WTC11 (cell line): Measurements from ENCODE around the gene ADGRF5. TPM values are rescaled to one million over a fixed set of nuclear protein-coding genes. Genes with fewer than 3 reads are reported as not detected.

ENCODE experiments used
- ATAC-seq: fragments of 200-7000 bp; cut with Tn5 transposase; 2 replicates; pipeline ENCODE4 v1.10.0; 2021; ENCODE audit warnings: mild to moderate bottlenecking, moderate library complexity
- CTCF ChIA-PET: fragments of 300-600 bp; sonication (Branson Sonifier 250); formaldehyde crosslinking; loops from one replicate; lab custom pipeline; 2021; ENCODE audit warnings: antibody characterized with exemption; lab: Charles Lee
- POLR2A ChIA-PET: fragments of 350-600 bp; sonication (Branson Sonifier 250); formaldehyde crosslinking; loops from one replicate; lab custom pipeline; 2021; ENCODE audit warnings: antibody characterized with exemption; lab: Charles Lee
- DNase-seq: peaks from one replicate; pipeline ENCODE4 v3.0.0; 2021; ENCODE audit warnings: low spot score
- H3K27ac Mint-ChIP-seq: 2 replicates; pipeline ENCODE4 v1.8.0; 2021; ENCODE audit warnings: mixed read lengths
- H3K27me3 Mint-ChIP-seq: 2 replicates; pipeline ENCODE4 v1.8.0; 2021; ENCODE audit warnings: low read depth, mild to moderate bottlenecking, moderate library complexity, mixed read lengths
- H3K36me3 Mint-ChIP-seq: 2 replicates; pipeline ENCODE4 v1.8.0; 2021; ENCODE audit warnings: mixed read lengths
- H3K4me1 Mint-ChIP-seq: 2 replicates; pipeline ENCODE4 v1.8.0; 2022; ENCODE audit warnings: mixed read lengths
- H3K4me3 Mint-ChIP-seq: 2 replicates; pipeline ENCODE4 v1.8.0; 2021; ENCODE audit warnings: mild to moderate bottlenecking, moderate library complexity, mixed read lengths
- H3K9me3 Mint-ChIP-seq: 2 replicates; pipeline ENCODE4 v1.8.0; 2021; ENCODE audit warnings: mixed read lengths
- EMX1 ChIP-seq: fragments of 250-450 bp; sonication (Bioruptor Pico); IDR thresholded peaks from 2 replicates; pipeline ENCODE4 v1.8.0; 2021; ENCODE audit warnings: mild to moderate bottlenecking
- ETV6 ChIP-seq: sonication (generic); formaldehyde crosslinking; IDR thresholded peaks from 2 replicates; pipeline ENCODE4 v1.8.1; 2022; ENCODE audit warnings: mild to moderate bottlenecking, missing genetic modification reagents
- IRF2 ChIP-seq: sonication (generic); formaldehyde crosslinking; IDR thresholded peaks from 2 replicates; pipeline ENCODE4 v1.8.0; 2022; ENCODE audit warnings: low read depth, missing genetic modification reagents, borderline replicate concordance
- NFATC4 ChIP-seq: fragments of 250-450 bp; sonication (Bioruptor Pico); IDR thresholded peaks from 2 replicates; pipeline ENCODE4 v1.9.0; 2021; ENCODE audit warnings: mild to moderate bottlenecking
- NR1H2 ChIP-seq: sonication (generic); formaldehyde crosslinking; IDR thresholded peaks from 2 replicates; pipeline ENCODE4 v1.9.0; 2021; ENCODE audit warnings: mild to moderate bottlenecking, moderate library complexity, missing genetic modification reagents
- NR2C2 ChIP-seq: sonication (generic); formaldehyde crosslinking; IDR thresholded peaks from 2 replicates; pipeline ENCODE4 v1.8.0; 2022; ENCODE audit warnings: mild to moderate bottlenecking, missing genetic modification reagents
- SOX15 ChIP-seq: fragments of 250-450 bp; sonication (Bioruptor Pico); IDR thresholded peaks from 2 replicates; pipeline ENCODE4 v1.9.0; 2021; ENCODE audit warnings: mild to moderate bottlenecking
- SP1 ChIP-seq: sonication (generic); formaldehyde crosslinking; conservative IDR thresholded peaks from 2 replicates; pipeline ENCODE4 v1.8.1; 2022; ENCODE audit warnings: missing genetic modification reagents
- TCF7 ChIP-seq: sonication (generic); formaldehyde crosslinking; IDR thresholded peaks from 2 replicates; pipeline ENCODE4 v1.8.0; 2022; ENCODE audit warnings: mild to moderate bottlenecking, low read depth, missing genetic modification reagents, moderate library complexity
- TP53 ChIP-seq: sonication (generic); formaldehyde crosslinking; IDR thresholded peaks from 2 replicates; pipeline ENCODE4 v1.8.1; 2023; ENCODE audit warnings: mild to moderate bottlenecking, missing genetic modification reagents
- ZNF121 ChIP-seq: sonication (generic); formaldehyde crosslinking; IDR thresholded peaks from 2 replicates; pipeline ENCODE4 v1.8.0; 2023; ENCODE audit warnings: missing genetic modification reagents
- ZNF219 ChIP-seq: sonication (generic); formaldehyde crosslinking; IDR thresholded peaks from 2 replicates; pipeline ENCODE4 v1.8.0; 2023; ENCODE audit warnings: missing genetic modification reagents, mild to moderate bottlenecking, borderline replicate concordance
- ZNF263 ChIP-seq: sonication (generic); formaldehyde crosslinking; IDR thresholded peaks from 2 replicates; pipeline ENCODE4 v1.8.1; 2022; ENCODE audit warnings: low read depth, mild to moderate bottlenecking, moderate library complexity, missing genetic modification reagents
- ZNF423 ChIP-seq: fragments of 250-450 bp; sonication (Bioruptor Pico); IDR thresholded peaks from 2 replicates; pipeline ENCODE4 v2.1.2; 2022; ENCODE audit warnings: mild to moderate bottlenecking, moderate library complexity
- total RNA-seq: library from RNA; stranded (reverse); gene quantifications from 3 replicates; pipeline ENCODE4 v1.2.3, GENCODE V29; 2021
- TF ChIP-seq, protein P1 (sequence below): sonication (generic); formaldehyde crosslinking; IDR thresholded peaks from 2 replicates; pipeline ENCODE4 v1.8.1; 2022; ENCODE audit warnings: missing genetic modification reagents, borderline replicate concordance
- TF ChIP-seq, protein P2 (sequence below): fragments of 250-450 bp; sonication (Bioruptor Pico); IDR thresholded peaks from 2 replicates; pipeline ENCODE4 v1.9.0; 2021; ENCODE audit warnings: moderate library complexity, mild to moderate bottlenecking, inconsistent platforms, borderline replicate concordance
- TF ChIP-seq, protein P3 (sequence below): sonication (generic); formaldehyde crosslinking; conservative IDR thresholded peaks from 2 replicates; pipeline ENCODE4 v1.8.1; 2023; ENCODE audit warnings: mild to moderate bottlenecking, low read depth, missing genetic modification reagents, moderate library complexity
- TF ChIP-seq, protein P4 (sequence below): fragments of 250-450 bp; sonication (Bioruptor Pico); IDR thresholded peaks from 2 replicates; pipeline ENCODE4 v1.9.0; 2021; ENCODE audit warnings: mild to moderate bottlenecking
- TF ChIP-seq, protein P5 (sequence below): sonication (generic); formaldehyde crosslinking; IDR thresholded peaks from 2 replicates; pipeline ENCODE4 v1.8.0; 2022; ENCODE audit warnings: mild to moderate bottlenecking, missing genetic modification reagents
- TF ChIP-seq, protein P6 (sequence below): sonication (generic); formaldehyde crosslinking; IDR thresholded peaks from 2 replicates; pipeline ENCODE4 v1.8.1; 2023; ENCODE audit warnings: mild to moderate bottlenecking, missing genetic modification reagents
- TF ChIP-seq, protein P7 (sequence below): fragments of 200-600 bp; IDR thresholded peaks from 2 replicates; pipeline ENCODE4 v1.8.0; 2022; ENCODE audit warnings: antibody characterized with exemption
- TF ChIP-seq, protein P8 (sequence below): sonication (generic); formaldehyde crosslinking; IDR thresholded peaks from 2 replicates; pipeline ENCODE4 v1.8.1; 2023; ENCODE audit warnings: mild to moderate bottlenecking, missing genetic modification reagents

The ADGRF5 gene
- total RNA-seq, 1 experiment from 2014 or later, result 0.24 TPM

DNA sequence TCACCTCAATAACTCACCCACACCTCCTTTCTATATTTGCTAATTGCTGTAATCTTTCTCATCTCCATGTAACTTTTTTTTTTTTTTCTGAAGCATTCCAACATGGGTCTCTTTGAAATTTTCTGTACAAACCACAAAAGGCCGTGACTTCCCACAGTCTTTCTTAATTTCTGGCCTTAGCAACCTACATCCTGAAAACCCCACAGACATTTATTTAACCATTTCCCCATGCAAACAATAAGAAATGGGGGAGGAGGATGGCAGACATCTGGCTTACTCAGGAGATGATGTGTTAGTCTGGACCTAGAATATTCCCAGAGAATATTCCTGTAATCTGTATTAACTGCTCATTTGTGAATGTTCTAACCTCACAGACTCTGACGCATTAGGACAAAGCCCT, 70.9 kb downstream of the ADGRF5 start:
- no peak for ATAC-seq
- H3K36me3 Mint-ChIP-seq, result no peaks in the 10 kb centered on the region
- ChIA-PET POLR2A (no interaction called here), CTCF (interaction anchor here (0.6 kb wide), 1 partner anchor 67 kb away, joined by 3 read pairs; no protein-coding TSS in a partner anchor)
- peaks cover 13% of the 10 kb centered on the region for H3K27me3 Mint-ChIP-seq
- H3K27ac Mint-ChIP-seq, result no peak overlapping the region
- no peak for DNase-seq
- no peak overlapping the region for H3K4me3 Mint-ChIP-seq
- no peaks in the 10 kb centered on the region for H3K9me3 Mint-ChIP-seq
- TF ChIP-seq ZNF219 (no peak), TP53 (CRISPR knock-in tag) (no peak), SP1 (no peak), IRF2 (CRISPR knock-in tag) (no peak), ZNF121 (CRISPR knock-in tag) (no peak)
- TF ChIP-seq, protein P1, sequence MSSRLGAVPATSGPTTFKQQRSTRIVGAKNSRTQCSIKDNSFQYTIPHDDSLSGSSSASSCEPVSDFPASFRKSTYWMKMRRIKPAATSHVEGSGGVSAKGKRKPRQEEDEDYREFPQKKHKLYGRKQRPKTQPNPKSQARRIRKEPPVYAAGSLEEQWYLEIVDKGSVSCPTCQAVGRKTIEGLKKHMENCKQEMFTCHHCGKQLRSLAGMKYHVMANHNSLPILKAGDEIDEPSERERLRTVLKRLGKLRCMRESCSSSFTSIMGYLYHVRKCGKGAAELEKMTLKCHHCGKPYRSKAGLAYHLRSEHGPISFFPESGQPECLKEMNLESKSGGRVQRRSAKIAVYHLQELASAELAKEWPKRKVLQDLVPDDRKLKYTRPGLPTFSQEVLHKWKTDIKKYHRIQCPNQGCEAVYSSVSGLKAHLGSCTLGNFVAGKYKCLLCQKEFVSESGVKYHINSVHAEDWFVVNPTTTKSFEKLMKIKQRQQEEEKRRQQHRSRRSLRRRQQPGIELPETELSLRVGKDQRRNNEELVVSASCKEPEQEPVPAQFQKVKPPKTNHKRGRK (CRISPR knock-in tag), result no peak
- TF ChIP-seq, protein P2, sequence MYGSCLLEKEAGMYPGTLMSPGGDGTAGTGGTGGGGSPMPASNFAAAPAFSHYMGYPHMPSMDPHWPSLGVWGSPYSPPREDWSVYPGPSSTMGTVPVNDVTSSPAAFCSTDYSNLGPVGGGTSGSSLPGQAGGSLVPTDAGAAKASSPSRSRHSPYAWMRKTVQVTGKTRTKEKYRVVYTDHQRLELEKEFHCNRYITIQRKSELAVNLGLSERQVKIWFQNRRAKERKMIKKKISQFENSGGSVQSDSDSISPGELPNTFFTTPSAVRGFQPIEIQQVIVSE (CRISPR knock-in tag), result no peak
- H3K4me1 Mint-ChIP-seq, result peaks cover 24% of the 10 kb centered on the region

DNA sequence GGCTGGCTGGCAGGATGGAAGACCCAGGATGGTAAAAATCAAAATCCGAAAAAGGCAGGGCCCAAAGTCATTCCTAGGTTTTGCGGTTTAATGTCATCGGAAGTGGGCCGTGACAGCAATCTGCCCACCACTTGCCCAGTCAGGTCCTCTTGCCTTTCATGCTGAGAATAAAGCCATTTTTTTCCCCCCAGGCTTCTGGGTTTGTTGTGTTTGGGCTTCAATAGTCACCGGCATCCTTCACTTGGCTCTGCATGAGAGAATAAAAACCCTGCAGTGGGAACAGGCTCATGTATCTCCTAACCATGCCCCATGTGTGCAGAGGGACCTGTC, 72.4 kb downstream of the ADGRF5 start:
- Mint-ChIP-seq H3K27ac (no peak overlapping the region), H3K4me3 (no peak overlapping the region), H3K36me3 (no peaks in the 10 kb centered on the region), H3K4me1 (peaks cover 24% of the 10 kb centered on the region), H3K27me3 (peaks cover 13% of the 10 kb centered on the region), H3K9me3 (peaks cover 13% of the 10 kb centered on the region)
- no peak for ATAC-seq
- DNase-seq, result no peak
- ChIA-PET POLR2A (no interaction called here), CTCF (interaction anchor here (0.6 to 1.9 kb wide), 19 partner anchors 11 to 223 kb away, joined by 3 to 29 read pairs (median 4); partner anchors contain the start of genes ADGRF1 and PLA2G7)
- TF ChIP-seq IRF2 (CRISPR knock-in tag) (no peak), ZNF263 (CRISPR knock-in tag) (no peak), EMX1 (CRISPR knock-in tag) (no peak), NFATC4 (no peak), ETV6 (CRISPR knock-in tag) (no peak), ZNF423 (CRISPR knock-in tag) (no peak), NR1H2 (CRISPR knock-in tag) (no peak), TCF7 (no peak), NR2C2 (CRISPR knock-in tag) (no peak), SOX15 (CRISPR knock-in tag) (no peak)
- TF ChIP-seq, protein P3, sequence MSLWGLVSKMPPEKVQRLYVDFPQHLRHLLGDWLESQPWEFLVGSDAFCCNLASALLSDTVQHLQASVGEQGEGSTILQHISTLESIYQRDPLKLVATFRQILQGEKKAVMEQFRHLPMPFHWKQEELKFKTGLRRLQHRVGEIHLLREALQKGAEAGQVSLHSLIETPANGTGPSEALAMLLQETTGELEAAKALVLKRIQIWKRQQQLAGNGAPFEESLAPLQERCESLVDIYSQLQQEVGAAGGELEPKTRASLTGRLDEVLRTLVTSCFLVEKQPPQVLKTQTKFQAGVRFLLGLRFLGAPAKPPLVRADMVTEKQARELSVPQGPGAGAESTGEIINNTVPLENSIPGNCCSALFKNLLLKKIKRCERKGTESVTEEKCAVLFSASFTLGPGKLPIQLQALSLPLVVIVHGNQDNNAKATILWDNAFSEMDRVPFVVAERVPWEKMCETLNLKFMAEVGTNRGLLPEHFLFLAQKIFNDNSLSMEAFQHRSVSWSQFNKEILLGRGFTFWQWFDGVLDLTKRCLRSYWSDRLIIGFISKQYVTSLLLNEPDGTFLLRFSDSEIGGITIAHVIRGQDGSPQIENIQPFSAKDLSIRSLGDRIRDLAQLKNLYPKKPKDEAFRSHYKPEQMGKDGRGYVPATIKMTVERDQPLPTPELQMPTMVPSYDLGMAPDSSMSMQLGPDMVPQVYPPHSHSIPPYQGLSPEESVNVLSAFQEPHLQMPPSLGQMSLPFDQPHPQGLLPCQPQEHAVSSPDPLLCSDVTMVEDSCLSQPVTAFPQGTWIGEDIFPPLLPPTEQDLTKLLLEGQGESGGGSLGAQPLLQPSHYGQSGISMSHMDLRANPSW (CRISPR knock-in tag), result no peak
- TF ChIP-seq, protein P4, sequence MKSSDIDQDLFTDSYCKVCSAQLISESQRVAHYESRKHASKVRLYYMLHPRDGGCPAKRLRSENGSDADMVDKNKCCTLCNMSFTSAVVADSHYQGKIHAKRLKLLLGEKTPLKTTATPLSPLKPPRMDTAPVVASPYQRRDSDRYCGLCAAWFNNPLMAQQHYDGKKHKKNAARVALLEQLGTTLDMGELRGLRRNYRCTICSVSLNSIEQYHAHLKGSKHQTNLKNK (CRISPR knock-in tag), result no peak
- TF ChIP-seq, protein P5, sequence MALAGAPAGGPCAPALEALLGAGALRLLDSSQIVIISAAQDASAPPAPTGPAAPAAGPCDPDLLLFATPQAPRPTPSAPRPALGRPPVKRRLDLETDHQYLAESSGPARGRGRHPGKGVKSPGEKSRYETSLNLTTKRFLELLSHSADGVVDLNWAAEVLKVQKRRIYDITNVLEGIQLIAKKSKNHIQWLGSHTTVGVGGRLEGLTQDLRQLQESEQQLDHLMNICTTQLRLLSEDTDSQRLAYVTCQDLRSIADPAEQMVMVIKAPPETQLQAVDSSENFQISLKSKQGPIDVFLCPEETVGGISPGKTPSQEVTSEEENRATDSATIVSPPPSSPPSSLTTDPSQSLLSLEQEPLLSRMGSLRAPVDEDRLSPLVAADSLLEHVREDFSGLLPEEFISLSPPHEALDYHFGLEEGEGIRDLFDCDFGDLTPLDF (CRISPR knock-in tag), result no peak
- TF ChIP-seq, protein P6, sequence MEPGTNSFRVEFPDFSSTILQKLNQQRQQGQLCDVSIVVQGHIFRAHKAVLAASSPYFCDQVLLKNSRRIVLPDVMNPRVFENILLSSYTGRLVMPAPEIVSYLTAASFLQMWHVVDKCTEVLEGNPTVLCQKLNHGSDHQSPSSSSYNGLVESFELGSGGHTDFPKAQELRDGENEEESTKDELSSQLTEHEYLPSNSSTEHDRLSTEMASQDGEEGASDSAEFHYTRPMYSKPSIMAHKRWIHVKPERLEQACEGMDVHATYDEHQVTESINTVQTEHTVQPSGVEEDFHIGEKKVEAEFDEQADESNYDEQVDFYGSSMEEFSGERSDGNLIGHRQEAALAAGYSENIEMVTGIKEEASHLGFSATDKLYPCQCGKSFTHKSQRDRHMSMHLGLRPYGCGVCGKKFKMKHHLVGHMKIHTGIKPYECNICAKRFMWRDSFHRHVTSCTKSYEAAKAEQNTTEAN (CRISPR knock-in tag), result no peak
- TF ChIP-seq, protein P1 (CRISPR knock-in tag), result no peak
- TF ChIP-seq, protein P7, sequence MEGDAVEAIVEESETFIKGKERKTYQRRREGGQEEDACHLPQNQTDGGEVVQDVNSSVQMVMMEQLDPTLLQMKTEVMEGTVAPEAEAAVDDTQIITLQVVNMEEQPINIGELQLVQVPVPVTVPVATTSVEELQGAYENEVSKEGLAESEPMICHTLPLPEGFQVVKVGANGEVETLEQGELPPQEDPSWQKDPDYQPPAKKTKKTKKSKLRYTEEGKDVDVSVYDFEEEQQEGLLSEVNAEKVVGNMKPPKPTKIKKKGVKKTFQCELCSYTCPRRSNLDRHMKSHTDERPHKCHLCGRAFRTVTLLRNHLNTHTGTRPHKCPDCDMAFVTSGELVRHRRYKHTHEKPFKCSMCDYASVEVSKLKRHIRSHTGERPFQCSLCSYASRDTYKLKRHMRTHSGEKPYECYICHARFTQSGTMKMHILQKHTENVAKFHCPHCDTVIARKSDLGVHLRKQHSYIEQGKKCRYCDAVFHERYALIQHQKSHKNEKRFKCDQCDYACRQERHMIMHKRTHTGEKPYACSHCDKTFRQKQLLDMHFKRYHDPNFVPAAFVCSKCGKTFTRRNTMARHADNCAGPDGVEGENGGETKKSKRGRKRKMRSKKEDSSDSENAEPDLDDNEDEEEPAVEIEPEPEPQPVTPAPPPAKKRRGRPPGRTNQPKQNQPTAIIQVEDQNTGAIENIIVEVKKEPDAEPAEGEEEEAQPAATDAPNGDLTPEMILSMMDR, result no peak
- TF ChIP-seq, protein P8, sequence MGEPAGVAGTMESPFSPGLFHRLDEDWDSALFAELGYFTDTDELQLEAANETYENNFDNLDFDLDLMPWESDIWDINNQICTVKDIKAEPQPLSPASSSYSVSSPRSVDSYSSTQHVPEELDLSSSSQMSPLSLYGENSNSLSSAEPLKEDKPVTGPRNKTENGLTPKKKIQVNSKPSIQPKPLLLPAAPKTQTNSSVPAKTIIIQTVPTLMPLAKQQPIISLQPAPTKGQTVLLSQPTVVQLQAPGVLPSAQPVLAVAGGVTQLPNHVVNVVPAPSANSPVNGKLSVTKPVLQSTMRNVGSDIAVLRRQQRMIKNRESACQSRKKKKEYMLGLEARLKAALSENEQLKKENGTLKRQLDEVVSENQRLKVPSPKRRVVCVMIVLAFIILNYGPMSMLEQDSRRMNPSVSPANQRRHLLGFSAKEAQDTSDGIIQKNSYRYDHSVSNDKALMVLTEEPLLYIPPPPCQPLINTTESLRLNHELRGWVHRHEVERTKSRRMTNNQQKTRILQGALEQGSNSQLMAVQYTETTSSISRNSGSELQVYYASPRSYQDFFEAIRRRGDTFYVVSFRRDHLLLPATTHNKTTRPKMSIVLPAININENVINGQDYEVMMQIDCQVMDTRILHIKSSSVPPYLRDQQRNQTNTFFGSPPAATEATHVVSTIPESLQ (CRISPR knock-in tag), result no peak
